ENCODE data around the gene CALCOCO1. TPM values are rescaled to one million over a fixed set of nuclear protein-coding genes. Genes with fewer than 3 reads are reported as not detected.

Gene CALCOCO1
- total RNA-seq, 1 donor from 2014 or later, result 101 TPM

DNA sequence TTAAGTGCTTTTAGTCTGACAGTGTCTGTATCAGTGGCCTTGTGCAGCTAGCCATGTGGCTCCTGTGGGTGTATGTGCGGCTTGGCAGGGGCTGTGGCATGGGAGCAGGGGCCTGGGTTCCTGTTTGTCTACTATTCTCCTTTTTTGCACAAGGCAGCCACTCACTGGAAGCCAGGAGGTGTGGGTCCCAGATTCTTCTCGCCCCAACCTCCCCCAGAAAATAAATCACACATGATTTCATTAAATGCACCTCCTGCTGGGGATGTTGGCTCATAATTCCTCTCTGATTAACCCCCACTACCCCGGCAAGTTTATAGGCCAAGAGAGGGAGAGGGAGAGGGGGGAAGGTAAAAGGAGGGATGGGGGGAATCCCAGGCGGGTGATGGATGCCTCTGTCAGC, 17.6 kb downstream of the CALCOCO1 start:
- no peaks in the 10 kb centered on the region for H3K9me3 Mint-ChIP-seq (ENCODE audit: low read depth)
- H3K4me1 Mint-ChIP-seq (ENCODE audit: low read depth), result no peaks in the 10 kb centered on the region
- peaks cover 8% of the 10 kb centered on the region for H3K36me3 Mint-ChIP-seq (ENCODE audit: insufficient read depth)
- TF ChIP-seq, protein P1, sequence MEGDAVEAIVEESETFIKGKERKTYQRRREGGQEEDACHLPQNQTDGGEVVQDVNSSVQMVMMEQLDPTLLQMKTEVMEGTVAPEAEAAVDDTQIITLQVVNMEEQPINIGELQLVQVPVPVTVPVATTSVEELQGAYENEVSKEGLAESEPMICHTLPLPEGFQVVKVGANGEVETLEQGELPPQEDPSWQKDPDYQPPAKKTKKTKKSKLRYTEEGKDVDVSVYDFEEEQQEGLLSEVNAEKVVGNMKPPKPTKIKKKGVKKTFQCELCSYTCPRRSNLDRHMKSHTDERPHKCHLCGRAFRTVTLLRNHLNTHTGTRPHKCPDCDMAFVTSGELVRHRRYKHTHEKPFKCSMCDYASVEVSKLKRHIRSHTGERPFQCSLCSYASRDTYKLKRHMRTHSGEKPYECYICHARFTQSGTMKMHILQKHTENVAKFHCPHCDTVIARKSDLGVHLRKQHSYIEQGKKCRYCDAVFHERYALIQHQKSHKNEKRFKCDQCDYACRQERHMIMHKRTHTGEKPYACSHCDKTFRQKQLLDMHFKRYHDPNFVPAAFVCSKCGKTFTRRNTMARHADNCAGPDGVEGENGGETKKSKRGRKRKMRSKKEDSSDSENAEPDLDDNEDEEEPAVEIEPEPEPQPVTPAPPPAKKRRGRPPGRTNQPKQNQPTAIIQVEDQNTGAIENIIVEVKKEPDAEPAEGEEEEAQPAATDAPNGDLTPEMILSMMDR (IDR thresholded peaks at IDR 0.05; ENCODE audit: unreplicated experiment), result no peak
- DNase-seq (ENCODE audit: low spot score, unreplicated experiment), result no peak
- H3K27me3 Mint-ChIP-seq, result peaks cover 29% of the 10 kb centered on the region
- no peak overlapping the region for H3K27ac Mint-ChIP-seq
- H3K4me3 Mint-ChIP-seq (ENCODE audit: low read depth), result no peak overlapping the region

DNA sequence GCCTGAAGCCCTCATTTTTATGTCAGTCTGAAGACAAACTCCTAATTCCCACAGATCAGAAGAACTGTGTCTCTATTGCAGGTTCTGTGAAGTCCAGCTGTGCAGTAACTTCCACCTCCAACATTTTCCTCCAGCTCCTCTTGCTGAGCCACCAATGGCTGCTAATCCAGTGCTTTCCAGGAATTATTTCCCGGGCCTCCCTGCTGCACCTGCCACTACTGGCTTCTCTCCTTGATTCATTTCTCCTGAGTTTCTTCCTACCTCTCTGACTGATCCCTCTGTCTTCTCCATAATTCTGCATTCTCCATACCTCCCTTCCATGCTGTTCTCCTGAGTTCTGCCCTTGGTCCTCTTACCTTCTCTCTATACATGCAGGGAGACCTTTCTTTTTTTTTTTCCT, 21.2 kb downstream of the CALCOCO1 start:
- TF ChIP-seq, protein P1 (IDR thresholded peaks at IDR 0.05; ENCODE audit: unreplicated experiment), result no peak
- no peaks in the 10 kb centered on the region for H3K9me3 Mint-ChIP-seq (ENCODE audit: low read depth)
- peaks cover 1% of the 10 kb centered on the region for H3K4me1 Mint-ChIP-seq (ENCODE audit: low read depth)
- H3K27me3 Mint-ChIP-seq, result peaks cover 65% of the 10 kb centered on the region
- H3K27ac Mint-ChIP-seq, result no peak overlapping the region
- no peak for DNase-seq (ENCODE audit: low spot score, unreplicated experiment)
- no peak overlapping the region for H3K4me3 Mint-ChIP-seq (ENCODE audit: low read depth)
- no peaks in the 10 kb centered on the region for H3K36me3 Mint-ChIP-seq (ENCODE audit: insufficient read depth)

DNA sequence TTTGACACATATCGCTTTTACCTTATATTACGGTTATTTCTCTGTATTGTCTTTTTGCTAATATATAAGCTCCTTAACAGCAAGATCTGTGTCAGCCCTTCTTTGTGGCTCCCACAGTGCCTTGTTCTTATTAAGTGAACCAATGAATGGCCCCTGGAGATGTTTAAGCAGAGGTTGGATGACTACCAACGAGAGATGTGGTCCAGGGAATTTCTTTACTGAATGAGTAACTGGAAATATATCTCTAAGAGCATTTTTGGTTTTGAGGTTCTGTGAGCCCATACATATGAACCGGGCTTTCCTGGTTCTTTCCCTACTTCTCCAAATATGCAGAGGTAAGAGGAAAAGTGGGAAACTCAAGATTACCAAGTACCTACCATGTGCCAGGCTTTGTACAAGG, 23.5 kb downstream of the CALCOCO1 start:
- H3K27me3 Mint-ChIP-seq, result peaks cover 82% of the 10 kb centered on the region
- H3K36me3 Mint-ChIP-seq (ENCODE audit: insufficient read depth), result no peaks in the 10 kb centered on the region
- H3K4me3 Mint-ChIP-seq (ENCODE audit: low read depth), result no peak overlapping the region
- no peak for DNase-seq (ENCODE audit: low spot score, unreplicated experiment)
- H3K27ac Mint-ChIP-seq, result no peak overlapping the region
- peaks cover 1% of the 10 kb centered on the region for H3K4me1 Mint-ChIP-seq (ENCODE audit: low read depth)
- no peaks in the 10 kb centered on the region for H3K9me3 Mint-ChIP-seq (ENCODE audit: low read depth)
- TF ChIP-seq, protein P1 (IDR thresholded peaks at IDR 0.05; ENCODE audit: unreplicated experiment), result no peak

DNA sequence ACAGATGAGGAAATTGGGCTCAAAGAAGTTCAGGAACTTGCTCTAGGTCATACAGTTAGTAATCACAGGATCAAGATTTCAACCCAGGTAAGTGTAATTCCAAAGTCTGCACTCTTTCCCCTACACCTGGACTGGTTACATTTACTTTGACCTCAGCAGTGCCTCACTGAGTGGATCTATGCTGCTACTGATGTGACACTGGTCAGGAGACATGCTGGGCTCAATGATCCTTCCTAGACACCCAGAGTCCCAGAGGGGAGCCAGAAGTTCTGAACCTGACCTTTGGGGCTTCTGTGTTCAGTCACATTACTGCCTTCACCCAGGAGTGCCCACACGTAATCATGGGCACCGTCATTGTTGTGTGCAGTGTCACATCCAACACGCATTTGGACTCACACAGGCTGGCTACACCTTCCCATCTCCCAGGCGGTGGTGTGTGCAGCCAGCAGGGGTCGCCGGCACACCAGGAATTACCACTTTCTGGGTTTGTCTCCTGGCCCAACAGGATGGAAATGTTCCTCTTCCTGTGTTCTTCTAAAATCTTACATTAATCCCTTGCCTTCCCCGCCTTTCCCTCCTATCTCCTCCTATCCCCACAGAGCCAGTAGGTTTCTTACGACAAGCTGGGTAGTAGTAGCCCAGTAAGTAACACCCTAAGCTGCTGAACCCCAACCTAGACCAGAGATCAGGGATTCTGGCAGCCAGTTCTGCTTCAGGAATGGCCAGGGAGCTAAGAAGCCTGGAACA, 25.6 kb downstream of the CALCOCO1 start:
- Mint-ChIP-seq H3K4me1 (ENCODE audit: low read depth) (peaks cover 5% of the 10 kb centered on the region), H3K27ac (no peak overlapping the region), H3K36me3 (ENCODE audit: insufficient read depth) (no peaks in the 10 kb centered on the region), H3K4me3 (ENCODE audit: low read depth) (no peak overlapping the region), H3K9me3 (ENCODE audit: low read depth) (no peaks in the 10 kb centered on the region), H3K27me3 (peaks cover 90% of the 10 kb centered on the region)
- TF ChIP-seq, protein P1 (IDR thresholded peaks at IDR 0.05; ENCODE audit: unreplicated experiment), result peak; percentile 89
- peak; percentile 61 for DNase-seq (ENCODE audit: low spot score, unreplicated experiment)

DNA sequence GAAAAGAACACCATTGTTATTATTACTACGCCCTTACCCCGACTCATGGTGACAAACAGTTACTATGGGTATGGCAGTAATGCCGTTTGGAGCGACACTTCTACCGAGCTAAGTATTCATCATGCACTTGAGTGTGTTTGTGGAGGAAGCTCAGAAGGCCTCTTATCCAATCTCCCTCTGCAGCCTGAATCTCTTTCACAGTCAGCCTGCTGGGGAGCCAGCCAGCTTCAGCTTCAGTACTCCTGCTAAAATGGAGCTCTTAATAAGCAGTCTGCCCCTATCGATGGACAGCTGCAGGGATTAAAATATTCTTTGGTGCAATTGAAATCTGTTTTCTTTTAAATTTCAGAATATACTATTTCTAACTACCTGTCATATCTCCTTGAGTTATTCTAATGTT, 26.7 kb downstream of the CALCOCO1 start:
- no peak overlapping the region for H3K27ac Mint-ChIP-seq

More for the DNA sequence above, 26.7 kb downstream of the CALCOCO1 start:
- no peaks in the 10 kb centered on the region for H3K36me3 Mint-ChIP-seq (ENCODE audit: insufficient read depth)
- H3K9me3 Mint-ChIP-seq (ENCODE audit: low read depth), result no peaks in the 10 kb centered on the region
- DNase-seq (ENCODE audit: low spot score, unreplicated experiment), result no peak
- TF ChIP-seq, protein P1 (IDR thresholded peaks at IDR 0.05; ENCODE audit: unreplicated experiment), result no peak
- H3K4me1 Mint-ChIP-seq (ENCODE audit: low read depth), result peaks cover 14% of the 10 kb centered on the region
- H3K4me3 Mint-ChIP-seq (ENCODE audit: low read depth), result no peak overlapping the region
- peaks cover 92% of the 10 kb centered on the region for H3K27me3 Mint-ChIP-seq
